A549 (cell line): ENCODE data around the gene PLD2.

Source experiments
- CEBPB ChIP-seq, 2 experiments: fragments of >200 bp in 1 of 2; sonication (Bioruptor Twin) in 1 of 2; formaldehyde crosslinking in 1 of 2; IDR thresholded peaks; 2 replicates each; pipeline ENCODE4 v1.6.1; 2012 to 2016
- CTCF ChIP-seq: fragments of >200 bp; sonication (Bioruptor Twin); formaldehyde crosslinking; IDR thresholded peaks from 3 replicates; pipeline ENCODE4 v1.5.1; 2016
- RNF2 ChIP-seq: fragments of 200-600 bp; sonication (generic); IDR thresholded peaks from 2 replicates; pipeline ENCODE4 v1.6.1; 2016; ENCODE audit warnings: low read depth, mild to moderate bottlenecking, antibody characterized with exemption, moderate library complexity, borderline replicate concordance

GRCh38 chr17:4845118-4845517 is 38.2 kb downstream of the PLD2 start:
- TF ChIP-seq CTCF = no peak
- TF ChIP-seq RNF2 = no peak
- no peak for TF ChIP-seq CEBPB (IDR thresholded peaks at IDR 0.05)
